CD14-positive monocyte (primary cell): ENCODE data around the gene FGF4. TPM values are rescaled to one million over a fixed set of nuclear protein-coding genes. Genes with fewer than 3 reads are reported as not detected.

Experiments used
- DNase-seq, 3 donors: peaks; one replicate each; pipeline ENCODE4 v3.0.0-alpha.2; 2011 to 2022
- H2AFZ ChIP-seq: 2 replicates; pipeline ENCODE4 v1.6.0; 2012; ENCODE audit warnings: mild to moderate bottlenecking, low read depth, low read length, inconsistent platforms; ENCODE audit not compliant: insufficient read depth, poor library complexity, severe bottlenecking
- H3K27ac ChIP-seq, 2 donors: 1 replicate in 1 of 2; 2 replicates in 1 of 2; pipeline ENCODE4 v1.5.1; 2012 to 2013; ENCODE audit warnings: low read length in 2 of 2, control low read depth in 1 of 2, inconsistent platforms in 1 of 2, low read depth in 1 of 2, mild to moderate bottlenecking in 1 of 2
- H3K27me3 ChIP-seq, 2 donors: one replicate each; pipeline versions ENCODE4 v1.6.0 to v1.6.1; 2011 to 2013; ENCODE audit warnings: low read length in 2 of 2; ENCODE audit not compliant: control insufficient read depth in 2 of 2, insufficient read depth in 2 of 2
- H3K36me3 ChIP-seq, 2 donors: replicated peaks in 1 of 2; 1 replicate in 1 of 2; 2 replicates in 1 of 2; pipeline versions ENCODE4 v1.5.1 to v1.6.1; 2012 to 2013; ENCODE audit warnings: low read length in 2 of 2, control low read depth in 1 of 2, inconsistent platforms in 1 of 2, mild to moderate bottlenecking in 1 of 2; ENCODE audit not compliant: insufficient read depth in 2 of 2, control insufficient read depth in 1 of 2
- H3K4me1 ChIP-seq, 2 donors: 1 replicate in 1 of 2; 2 replicates in 1 of 2; pipeline versions ENCODE4 v1.5.1 to v1.6.1; 2012 to 2013; ENCODE audit warnings: low read length in 2 of 2, control low read depth in 1 of 2, inconsistent platforms in 1 of 2, mild to moderate bottlenecking in 1 of 2, moderate library complexity in 1 of 2; ENCODE audit not compliant: insufficient read depth in 2 of 2, control insufficient read depth in 1 of 2
- H3K4me2 ChIP-seq: replicated peaks from 2 replicates; pipeline ENCODE3; 2012; ENCODE audit warnings: low read length, moderate library complexity, mild to moderate bottlenecking; ENCODE audit not compliant: poor library complexity, severe bottlenecking; ENCODE audit errors: extremely low read depth
- H3K4me3 ChIP-seq, 3 experiments: fragments of 200-600 bp in 1 of 3; sonication (generic) in 1 of 3; replicated peaks in 1 of 3; 1 replicate in 2 of 3; 2 replicates in 1 of 3; pipeline ENCODE4 v1.5.1; 2011 to 2013; ENCODE audit warnings: low read length in 3 of 3, mild to moderate bottlenecking in 3 of 3, control low read depth in 2 of 3, low read depth in 2 of 3, inconsistent platforms in 1 of 3, moderate library complexity in 1 of 3
- H3K79me2 ChIP-seq: 2 replicates; pipeline ENCODE4 v1.6.0; 2012; ENCODE audit warnings: mild to moderate bottlenecking, control low read depth, inconsistent platforms, low read length, moderate library complexity; ENCODE audit not compliant: insufficient read depth
- H3K9ac ChIP-seq: 2 replicates; pipeline ENCODE4 v1.6.0; 2017; ENCODE audit warnings: low read length, mild to moderate bottlenecking; ENCODE audit not compliant: insufficient read depth, poor library complexity, severe bottlenecking
- H3K9me3 ChIP-seq, 2 donors: replicated peaks in 1 of 2; 1 replicate in 1 of 2; 2 replicates in 1 of 2; pipeline versions ENCODE4 v1.5.1 to v1.6.1; 2012 to 2013; ENCODE audit warnings: low read length in 2 of 2, control low read depth in 1 of 2; ENCODE audit not compliant: control insufficient read depth in 1 of 2, insufficient read depth in 1 of 2
- H4K20me1 ChIP-seq: 2 replicates; pipeline ENCODE4 v1.6.0; 2012; ENCODE audit warnings: mild to moderate bottlenecking, low read length, control low read depth, moderate library complexity; ENCODE audit not compliant: insufficient read depth
- H3K27ac Mint-ChIP-seq, 7 donors: one replicate each; pipeline ENCODE4 v1.8.0; 2020; ENCODE audit warnings: mild to moderate bottlenecking in 7 of 7, mixed read lengths in 7 of 7, moderate library complexity in 6 of 7, inconsistent platforms in 2 of 7
- H3K27me3 Mint-ChIP-seq, 3 donors: one replicate each; pipeline ENCODE4 v1.8.0; 2021 to 2022; ENCODE audit warnings: low read depth in 3 of 3, mild to moderate bottlenecking in 3 of 3, mixed read lengths in 3 of 3, moderate library complexity in 3 of 3, inconsistent platforms in 1 of 3
- H3K36me3 Mint-ChIP-seq, 2 donors: one replicate each; pipeline ENCODE4 v1.8.0; 2020; ENCODE audit warnings: mixed read lengths in 2 of 2, inconsistent platforms in 1 of 2, mild to moderate bottlenecking in 1 of 2
- H3K4me1 Mint-ChIP-seq: one replicate; pipeline ENCODE4 v1.8.0; 2020; ENCODE audit warnings: mild to moderate bottlenecking, mixed read lengths
- H3K4me3 Mint-ChIP-seq, 2 donors: one replicate each; pipeline ENCODE4 v1.8.0; 2020; ENCODE audit warnings: mild to moderate bottlenecking in 2 of 2, mixed read lengths in 2 of 2, moderate library complexity in 1 of 2
- H3K9me3 Mint-ChIP-seq, 7 donors: one replicate each; pipeline ENCODE4 v1.8.0; 2020 to 2022; ENCODE audit warnings: mixed read lengths in 7 of 7, mild to moderate bottlenecking in 6 of 7, moderate library complexity in 6 of 7, inconsistent platforms in 2 of 7
- CTCF ChIP-seq: fragments of 200-600 bp; IDR thresholded peaks from one replicate; pipeline ENCODE4 v1.8.0; 2022; ENCODE audit warnings: antibody characterized with exemption, mild to moderate bottlenecking
- WGBS: methylation state at CpG from one replicate; pipeline ENCODE4 v1.1.5; 2013; ENCODE audit warnings: missing lambda C conversion rate; ENCODE audit not compliant: insufficient coverage; 5-methylcytosine and 5-hydroxymethylcytosine counted together
- intact Hi-C, 2 donors: fragments of 100-400 bp; cut with micrococcal nuclease; formaldehyde crosslinking; loops; one replicate each; pipeline versions ENCODE4 v1.15.0 to v1.15.1; 2023
- polyA plus RNA-seq, 3 donors: library from polyadenylated mRNA; depleted of rRNA in 1 of 3; unstranded in 2 of 3; stranded (reverse) in 1 of 3; fragments of 300-500 nt in 2 of 3; fragments of >200 nt in 1 of 3; fragmentation: Illumina TruSeq in 2 of 3; gene quantifications; 1 replicate in 2 of 3; 2 replicates in 1 of 3; pipeline ENCODE4 v1.2.3, GENCODE V29; 2012 to 2021

The FGF4 gene
- polyA plus RNA-seq, 3 donors, result not detected

GRCh38 chr11:69799582-69799981, 24.4 kb upstream of the FGF4 start:
- Mint-ChIP-seq H3K36me3 (no peaks in the 10 kb centered on the region), H3K4me1 (no peaks in the 10 kb centered on the region), H3K4me3 (no peak overlapping the region), H3K27me3 (peaks cover 2 to 5% (median 5%) of the 10 kb centered on the region in 3 donors), H3K9me3 (peaks cover 2 to 7% (median 3%) of the 10 kb centered on the region in 7 donors), H3K27ac (no peak overlapping the region)
- intact Hi-C loops, result no loop called here
- Histone ChIP-seq H3K4me3 (no peak overlapping the region), H3K4me2 (no peak overlapping the region), H3K79me2 (no peaks in the 10 kb centered on the region), H3K9ac (no peak overlapping the region), H3K27ac (no peak overlapping the region), H4K20me1 (no peaks in the 10 kb centered on the region), H3K9me3 (peaks cover 5 to 7% of the 10 kb centered on the region in 2 donors), H3K36me3 (no peaks in the 10 kb centered on the region), H3K27me3 (no peaks in the 10 kb centered on the region), H3K4me1 (no peaks in the 10 kb centered on the region), H2AFZ (no peak overlapping the region)
- no peak for TF ChIP-seq CTCF
- DNase-seq, result no peak
- no CpG with 5 or more reads among the region's 3 CpGs for whole genome bisulfite sequencing

GRCh38 chr11:69799097-69799496, 24.0 kb upstream of the FGF4 start:
- DNase-seq, result no peak
- Histone ChIP-seq H3K4me1 (no peaks in the 10 kb centered on the region), H2AFZ (no peak overlapping the region), H3K9me3 (peaks cover 5 to 7% of the 10 kb centered on the region in 2 donors), H4K20me1 (no peaks in the 10 kb centered on the region), H3K9ac (no peak overlapping the region), H3K79me2 (no peaks in the 10 kb centered on the region), H3K4me3 (no peak overlapping the region), H3K4me2 (no peak overlapping the region), H3K27me3 (no peaks in the 10 kb centered on the region), H3K36me3 (no peaks in the 10 kb centered on the region), H3K27ac (no peak overlapping the region)
- Mint-ChIP-seq H3K27me3 (peaks cover 2 to 5% (median 5%) of the 10 kb centered on the region in 3 donors), H3K4me1 (no peaks in the 10 kb centered on the region), H3K9me3 (peaks cover 2 to 7% (median 3%) of the 10 kb centered on the region in 7 donors), H3K27ac (no peak overlapping the region), H3K4me3 (no peak overlapping the region), H3K36me3 (no peaks in the 10 kb centered on the region)
- TF ChIP-seq CTCF, result no peak
- WGBS, result 100% methylated on average over 2 of the region's 3 CpGs
- intact Hi-C loops, result no loop called here
